ENCODE data around the gene LSM3. TPM values are rescaled to one million over a fixed set of nuclear protein-coding genes. Genes with fewer than 3 reads are reported as not detected.

Gene LSM3
- total RNA-seq, 2 donors from 2014 or later = 12.4 to 16.4 TPM

DNA sequence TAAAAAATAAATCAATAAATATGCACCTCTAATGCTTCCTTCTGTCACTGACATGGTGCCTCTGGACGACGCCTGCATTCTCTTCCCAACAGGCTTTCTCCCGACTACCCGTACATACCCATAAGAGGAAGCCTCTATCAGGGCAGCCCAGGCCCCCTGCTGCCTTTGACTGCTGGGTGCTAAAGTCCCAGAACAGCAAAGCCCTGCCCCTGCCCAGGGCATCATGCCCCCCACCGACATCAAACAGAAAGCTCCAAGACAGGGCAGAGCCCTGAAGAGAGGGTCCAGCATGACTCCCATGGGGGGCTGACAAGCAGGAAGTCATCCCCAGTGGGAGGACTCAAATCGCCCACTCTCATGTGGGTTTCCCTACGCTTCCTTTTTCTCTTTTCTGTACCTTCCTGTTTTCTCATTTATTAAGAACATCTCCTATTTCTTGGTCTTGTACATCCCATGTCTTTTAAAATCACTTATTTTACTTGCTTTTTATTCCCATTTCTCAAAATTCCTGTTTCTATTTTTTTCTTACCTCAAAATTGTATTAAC lies 23.6 kb upstream of the LSM3 start:
- no peak for DNase-seq
- H3K36me3 ChIP-seq = no peaks in the 10 kb centered on the region
- H3K4me3 ChIP-seq = no peak overlapping the region
- no peak overlapping the region for H3K27ac ChIP-seq
- TF ChIP-seq, protein P1, sequence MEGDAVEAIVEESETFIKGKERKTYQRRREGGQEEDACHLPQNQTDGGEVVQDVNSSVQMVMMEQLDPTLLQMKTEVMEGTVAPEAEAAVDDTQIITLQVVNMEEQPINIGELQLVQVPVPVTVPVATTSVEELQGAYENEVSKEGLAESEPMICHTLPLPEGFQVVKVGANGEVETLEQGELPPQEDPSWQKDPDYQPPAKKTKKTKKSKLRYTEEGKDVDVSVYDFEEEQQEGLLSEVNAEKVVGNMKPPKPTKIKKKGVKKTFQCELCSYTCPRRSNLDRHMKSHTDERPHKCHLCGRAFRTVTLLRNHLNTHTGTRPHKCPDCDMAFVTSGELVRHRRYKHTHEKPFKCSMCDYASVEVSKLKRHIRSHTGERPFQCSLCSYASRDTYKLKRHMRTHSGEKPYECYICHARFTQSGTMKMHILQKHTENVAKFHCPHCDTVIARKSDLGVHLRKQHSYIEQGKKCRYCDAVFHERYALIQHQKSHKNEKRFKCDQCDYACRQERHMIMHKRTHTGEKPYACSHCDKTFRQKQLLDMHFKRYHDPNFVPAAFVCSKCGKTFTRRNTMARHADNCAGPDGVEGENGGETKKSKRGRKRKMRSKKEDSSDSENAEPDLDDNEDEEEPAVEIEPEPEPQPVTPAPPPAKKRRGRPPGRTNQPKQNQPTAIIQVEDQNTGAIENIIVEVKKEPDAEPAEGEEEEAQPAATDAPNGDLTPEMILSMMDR (IDR thresholded peaks at IDR 0.05) = no peak
- H3K9ac ChIP-seq (ENCODE audit: low read depth in 2 of 2, low read length in 2 of 2) = no peak overlapping the region
- no peaks in the 10 kb centered on the region for H3K9me3 ChIP-seq
- no peaks in the 10 kb centered on the region for H3K4me1 ChIP-seq
- no peaks in the 10 kb centered on the region for H3K27me3 ChIP-seq
- intact Hi-C loops (cut with DNase I) = no loop called here

- H3K27ac ChIP-seq = no peak overlapping the region
- no peak overlapping the region for H3K4me3 ChIP-seq
- H3K9ac ChIP-seq (ENCODE audit: low read depth in 2 of 2, low read length in 2 of 2) = no peak overlapping the region
- intact Hi-C loops (cut with DNase I) = no loop called here
- no peaks in the 10 kb centered on the region for H3K9me3 ChIP-seq
- TF ChIP-seq, protein P1 (IDR thresholded peaks at IDR 0.05) = no peak
- no peaks in the 10 kb centered on the region for H3K27me3 ChIP-seq
- no peaks in the 10 kb centered on the region for H3K4me1 ChIP-seq
- no peaks in the 10 kb centered on the region for H3K36me3 ChIP-seq
- no peak for DNase-seq
These were observed 22.4 kb upstream of the LSM3 start for GRCh38 chr3:14156201-14156600.

- H3K9ac ChIP-seq (ENCODE audit: low read depth in 2 of 2, low read length in 2 of 2) = no peak overlapping the region
These were observed 21.6 kb upstream of the LSM3 start for GRCh38 chr3:14156843-14157561.

GRCh38 chr3:14157951-14158350 lies 20.7 kb upstream of the LSM3 start:
- Histone ChIP-seq H3K9ac (ENCODE audit: low read depth in 2 of 2, low read length in 2 of 2) (no peak overlapping the region), H3K4me3 (no peak overlapping the region), H3K9me3 (no peaks in the 10 kb centered on the region), H3K4me1 (no peaks in the 10 kb centered on the region), H3K27ac (no peak overlapping the region), H3K36me3 (no peaks in the 10 kb centered on the region), H3K27me3 (no peaks in the 10 kb centered on the region)
- no peak for DNase-seq
- intact Hi-C loops (cut with DNase I) = no loop called here
- TF ChIP-seq, protein P1 (IDR thresholded peaks at IDR 0.05) = no peak

More at GRCh38 chr3:14156843-14157561, 21.6 kb upstream of the LSM3 start:
- no peaks in the 10 kb centered on the region for H3K27me3 ChIP-seq
- no peaks in the 10 kb centered on the region for H3K36me3 ChIP-seq
- TF ChIP-seq, protein P1 (IDR thresholded peaks at IDR 0.05) = no peak
- DNase-seq = no peak
- H3K9me3 ChIP-seq = no peaks in the 10 kb centered on the region
- no peak overlapping the region for H3K27ac ChIP-seq
- no peak overlapping the region for H3K4me3 ChIP-seq
- intact Hi-C loops (cut with DNase I) = no loop called here
- H3K4me1 ChIP-seq = no peaks in the 10 kb centered on the region

DNA sequence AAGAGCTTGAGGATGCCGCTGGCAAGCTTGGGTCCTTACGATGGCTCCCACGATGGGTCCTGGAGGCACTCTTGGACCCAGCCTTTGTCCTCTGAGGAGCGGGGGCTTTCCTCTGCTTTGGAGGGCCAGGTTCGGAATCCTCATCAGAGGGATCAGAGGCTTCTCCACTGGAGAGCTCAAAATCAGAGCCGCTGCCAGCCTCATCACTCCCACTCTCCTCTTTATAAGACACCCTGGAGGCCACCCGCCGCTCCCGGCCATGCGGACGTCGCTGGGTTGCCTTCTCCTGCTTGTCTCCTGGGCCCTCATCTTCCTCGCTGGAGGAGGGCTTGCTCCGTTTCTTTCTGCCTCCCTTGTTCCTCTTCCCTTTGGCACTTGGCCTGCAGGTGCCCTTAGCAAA lies 20.2 kb upstream of the LSM3 start:
- Histone ChIP-seq H3K9me3 (no peaks in the 10 kb centered on the region), H3K9ac (ENCODE audit: low read depth in 2 of 2, low read length in 2 of 2) (no peak overlapping the region), H3K27me3 (no peaks in the 10 kb centered on the region), H3K36me3 (no peaks in the 10 kb centered on the region), H3K4me1 (no peaks in the 10 kb centered on the region), H3K27ac (no peak overlapping the region), H3K4me3 (no peak overlapping the region)
- DNase-seq = no peak
- TF ChIP-seq, protein P1 (IDR thresholded peaks at IDR 0.05) = no peak
- intact Hi-C loops (cut with DNase I) = no loop called here

Measured in colonic mucosa (tissue), 4 donors.